Mammary epithelial cell (primary cell): ENCODE data around the gene ETV1.

ENCODE experiments used
- CTCF ChIP-seq, 2 donors: IDR thresholded peaks in 1 of 2; conservative IDR thresholded peaks in 1 of 2; 2 replicates each; pipeline ENCODE4 v1.5.1; 2011 to 2012; ENCODE audit warnings: inconsistent platforms in 2 of 2, low read length in 2 of 2, mild to moderate bottlenecking in 2 of 2, control low read depth in 1 of 2, low read depth in 1 of 2; ENCODE audit not compliant: insufficient read depth in 1 of 2; ENCODE audit errors: extremely low read depth in 1 of 2
- EZH2 ChIP-seq: IDR thresholded peaks from 2 replicates; pipeline ENCODE4 v1.6.1; 2012; ENCODE audit warnings: low read length, inconsistent platforms, borderline replicate concordance

GRCh38 chr7:13963925-13964324 lies 25.5 kb downstream of the ETV1 start:
- no peak for TF ChIP-seq CTCF (conservative IDR thresholded peaks at IDR 0.05 in 1 of 2, IDR thresholded peaks at IDR 0.05 in 1 of 2; ENCODE audit: extremely low read depth in 1 of 2, insufficient read depth in 1 of 2, low read depth in 1 of 2, low read length in 2 of 2)
- TF ChIP-seq EZH2 = no peak
